Measurements from ENCODE around the gene TIAM2.
"Not testable (repeated sequence)": the region's sequence is repeated elsewhere in the genome, so short reads cannot be mapped to it uniquely, and the experiment has no call there.

Gene TIAM2

GRCh38 chr6:155212616-155213380, 217.7 kb downstream of the TIAM2 start:
- DNase-seq: no peak

DNA sequence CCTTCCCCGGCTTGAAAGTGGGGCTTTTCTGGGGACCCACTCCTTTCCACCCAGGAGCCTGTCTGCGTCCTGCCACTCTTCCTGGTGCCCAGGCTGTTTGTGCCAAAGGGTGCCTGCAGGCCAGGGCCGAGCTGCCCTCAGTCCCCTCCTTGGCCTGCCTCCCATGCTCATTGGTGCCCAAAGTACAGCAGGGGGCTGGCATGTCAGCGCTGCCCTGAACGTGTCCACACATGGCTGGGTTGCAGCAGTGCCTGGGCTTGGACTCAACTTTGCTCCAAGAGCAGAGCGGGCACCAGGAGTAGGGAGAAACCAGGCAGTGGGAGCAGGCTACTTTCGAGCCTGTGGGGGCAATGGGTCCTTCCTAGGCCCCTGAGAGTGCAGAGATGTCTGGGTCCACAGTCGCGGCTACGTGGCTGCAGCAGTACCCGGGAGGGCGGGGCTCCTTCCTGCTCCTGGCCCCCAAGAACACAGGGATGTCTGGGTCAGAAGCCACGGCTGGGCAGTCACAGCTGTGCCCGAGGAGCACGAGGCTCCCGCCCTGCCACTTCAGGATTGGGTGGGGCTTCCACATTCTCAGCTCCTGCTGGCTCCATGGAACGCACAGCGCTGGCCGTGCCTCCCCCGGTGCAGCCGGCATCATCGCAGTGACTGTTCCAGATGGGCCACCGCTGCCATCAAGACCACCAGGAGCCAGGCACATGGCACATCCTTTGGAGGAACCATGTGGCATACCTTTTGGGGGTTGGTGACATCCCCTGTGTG, 218.7 kb downstream of the TIAM2 start:
- no peak for DNase-seq

DNA sequence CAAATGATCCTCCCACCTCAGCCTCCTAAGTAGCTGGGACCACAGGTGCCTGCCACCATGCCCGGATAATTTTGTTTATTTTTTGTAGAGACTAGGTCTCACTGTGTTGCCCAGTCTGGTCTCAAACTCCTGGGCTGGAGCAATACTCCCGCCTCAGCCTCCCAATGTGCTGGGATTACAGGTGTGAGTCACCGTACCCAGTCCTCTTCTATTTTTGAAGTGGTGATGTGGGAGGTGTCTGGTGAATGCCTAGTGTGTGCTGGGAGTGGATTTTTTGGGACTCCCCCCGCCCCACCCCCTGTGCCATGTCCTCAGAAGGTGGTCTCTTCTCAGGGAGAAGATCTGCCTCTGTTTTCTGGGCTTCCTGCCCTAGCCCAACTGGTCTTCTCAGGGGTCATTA, 220.8 kb downstream of the TIAM2 start:
- DNase-seq: no peak

GRCh38 chr6:155216312-155217046, 221.4 kb downstream of the TIAM2 start:
- no peak for DNase-seq

DNA sequence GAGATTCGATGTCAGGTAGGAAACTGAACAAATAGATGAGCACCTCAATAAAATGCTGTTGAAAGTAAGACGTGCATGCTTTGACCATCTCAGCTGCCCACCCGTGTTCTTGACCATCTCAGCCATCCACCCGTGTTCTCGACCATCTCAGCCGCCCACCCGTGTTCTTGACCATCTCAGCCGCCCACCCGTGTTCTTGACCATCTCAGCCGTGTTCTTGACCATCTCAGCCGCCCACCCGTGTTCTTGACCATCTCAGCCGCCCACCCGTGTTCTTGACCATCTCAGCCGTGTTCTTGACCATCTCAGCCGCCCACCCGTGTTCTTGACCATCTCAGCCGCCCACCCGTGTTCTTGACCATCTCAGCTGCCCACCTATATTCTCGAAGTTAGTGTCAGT, 223.6 kb downstream of the TIAM2 start:
- DNase-seq: not testable (repeated sequence)

DNA sequence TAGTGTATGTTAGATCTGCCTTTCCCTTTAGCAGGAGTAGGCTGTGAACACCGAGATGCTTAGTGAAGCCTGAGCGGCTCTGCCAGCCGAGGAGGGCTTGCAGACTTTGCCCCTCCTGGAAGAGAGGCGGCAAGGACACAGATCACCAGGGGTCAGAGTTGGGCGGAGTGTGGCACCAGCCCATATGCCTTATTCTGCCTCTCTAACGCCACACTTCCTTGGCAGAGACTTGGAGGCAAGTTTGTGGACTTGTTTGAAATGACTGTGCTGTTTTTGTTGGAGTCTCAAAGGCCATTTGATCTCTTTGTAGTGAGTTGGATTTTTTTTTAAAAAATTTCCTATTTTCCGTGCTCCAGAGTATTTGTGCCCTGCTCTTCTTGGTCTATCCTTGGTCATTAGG, 224.2 kb downstream of the TIAM2 start:
- no peak for DNase-seq

DNA sequence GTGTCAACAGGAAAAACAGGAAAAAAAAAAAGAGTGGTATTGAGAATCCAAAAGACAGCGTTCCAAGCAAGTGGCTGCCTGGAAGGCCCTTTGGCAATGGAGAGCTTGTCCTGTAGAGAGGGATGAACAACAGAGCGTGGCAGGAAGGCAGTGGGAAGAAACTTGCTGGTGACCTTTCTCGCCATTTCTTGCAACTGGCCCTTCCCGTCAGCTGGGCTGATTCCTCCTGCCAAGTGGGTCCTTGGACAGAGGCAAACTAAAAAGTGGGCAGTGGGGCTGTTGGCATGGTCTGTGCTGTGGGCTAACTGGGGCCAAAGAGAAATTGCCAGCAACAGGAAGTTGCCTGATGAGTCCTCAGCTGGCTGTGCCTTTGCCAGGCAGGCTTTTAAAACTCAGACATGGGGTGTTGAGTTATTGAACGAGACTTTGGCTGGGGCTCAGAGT, 224.8 kb downstream of the TIAM2 start:
- no peak for DNase-seq

DNA sequence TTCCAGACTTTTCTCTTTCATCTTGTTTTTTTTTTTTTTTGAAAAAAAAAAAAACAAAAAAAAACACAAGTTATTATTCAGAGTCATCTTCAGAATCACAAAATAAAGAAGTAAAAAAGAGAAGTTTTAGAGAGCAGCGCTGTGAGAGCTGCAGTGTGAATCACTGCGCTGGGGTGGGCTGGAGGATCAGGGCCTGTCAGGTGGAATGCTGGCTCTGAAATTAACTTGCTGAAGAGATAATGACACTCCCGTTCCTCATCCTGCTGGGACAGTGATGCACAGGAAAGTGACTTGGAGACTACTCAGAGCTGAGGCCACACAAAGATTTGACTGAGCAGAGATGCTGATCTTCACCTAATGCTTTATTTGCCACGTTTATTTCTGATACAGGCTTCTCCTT, 226.0 kb downstream of the TIAM2 start:
- no peak for DNase-seq

GRCh38 chr6:155222506-155222905, 227.4 kb downstream of the TIAM2 start:
- DNase-seq: no peak

GRCh38 chr6:155223646-155224451, 228.7 kb downstream of the TIAM2 start:
- DNase-seq: no peak

GRCh38 chr6:155224618-155225017, 229.5 kb downstream of the TIAM2 start:
- DNase-seq: no peak

DNA sequence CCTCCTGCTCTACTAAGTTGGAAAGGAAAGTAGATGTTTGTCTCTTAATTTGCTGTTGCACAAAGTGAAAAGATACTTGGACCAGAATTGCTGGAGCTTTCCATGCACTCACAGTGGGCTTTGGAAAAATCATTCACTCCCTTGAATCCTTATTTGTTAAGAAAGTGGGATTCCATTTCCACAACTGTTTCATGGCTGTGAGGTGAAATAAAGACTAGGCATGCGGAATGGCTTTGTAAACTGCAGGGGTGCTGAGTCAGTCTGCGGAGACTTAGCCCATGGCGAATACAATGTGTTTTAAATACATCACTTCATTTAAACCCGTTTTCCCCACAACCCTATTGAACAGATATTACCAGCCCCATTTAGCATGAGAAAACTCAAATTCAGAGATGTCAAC, 231.9 kb downstream of the TIAM2 start:
- DNase-seq: no peak

GRCh38 chr6:155228546-155229166, 233.5 kb downstream of the TIAM2 start:
- no peak for DNase-seq

DNA sequence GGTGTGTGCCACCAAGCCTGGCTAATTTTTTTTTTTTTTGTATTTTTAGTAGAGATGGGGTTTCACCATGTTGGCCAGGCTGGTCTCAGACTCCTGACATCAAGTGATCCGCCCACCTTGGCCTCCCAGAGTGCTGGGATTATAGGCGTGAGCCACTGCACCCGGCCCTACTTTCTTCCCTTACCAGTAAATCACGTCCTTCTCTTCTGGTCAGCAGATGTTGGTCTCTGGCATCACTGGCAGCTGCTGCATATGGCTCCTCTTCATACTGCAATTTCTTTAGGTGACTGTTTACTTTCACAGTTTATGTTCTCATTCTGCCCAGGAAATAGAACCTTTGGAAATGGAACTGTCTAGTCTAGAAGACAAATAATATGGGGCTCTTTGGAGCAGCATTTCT, 235.9 kb downstream of the TIAM2 start:
- not testable (repeated sequence) for DNase-seq

GRCh38 chr6:155232848-155233247, 237.7 kb downstream of the TIAM2 start:
- DNase-seq: no peak

GRCh38 chr6:155234167-155234566, 239.1 kb downstream of the TIAM2 start:
- DNase-seq: no peak

GRCh38 chr6:155234687-155235086, 239.6 kb downstream of the TIAM2 start:
- DNase-seq: no peak

DNA sequence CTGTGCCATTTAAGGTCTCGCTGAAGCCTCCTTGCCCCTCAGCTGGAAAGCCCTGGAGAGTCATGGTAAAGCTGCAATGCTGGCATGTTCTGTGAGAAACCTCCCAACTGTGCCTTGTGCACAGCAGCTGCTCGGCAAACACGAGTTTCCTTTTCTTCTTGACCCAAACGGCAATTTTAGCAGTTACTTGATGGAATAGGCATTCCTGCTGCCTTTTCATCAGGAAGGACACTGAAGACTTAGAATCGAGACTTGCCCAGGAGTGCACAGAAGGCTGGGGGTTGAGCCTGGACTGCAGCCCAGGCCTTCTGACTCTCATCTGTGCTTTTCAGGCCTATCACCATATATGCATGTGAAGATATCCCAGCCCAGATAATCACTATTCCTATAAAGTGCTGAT, 240.0 kb downstream of the TIAM2 start:
- DNase-seq: no peak

- no peak for DNase-seq
Observed at GRCh38 chr6:155237613-155238012, 242.5 kb downstream of the TIAM2 start.

GRCh38 chr6:155240905-155241600, 245.9 kb downstream of the TIAM2 start:
- DNase-seq: no peak

DNA sequence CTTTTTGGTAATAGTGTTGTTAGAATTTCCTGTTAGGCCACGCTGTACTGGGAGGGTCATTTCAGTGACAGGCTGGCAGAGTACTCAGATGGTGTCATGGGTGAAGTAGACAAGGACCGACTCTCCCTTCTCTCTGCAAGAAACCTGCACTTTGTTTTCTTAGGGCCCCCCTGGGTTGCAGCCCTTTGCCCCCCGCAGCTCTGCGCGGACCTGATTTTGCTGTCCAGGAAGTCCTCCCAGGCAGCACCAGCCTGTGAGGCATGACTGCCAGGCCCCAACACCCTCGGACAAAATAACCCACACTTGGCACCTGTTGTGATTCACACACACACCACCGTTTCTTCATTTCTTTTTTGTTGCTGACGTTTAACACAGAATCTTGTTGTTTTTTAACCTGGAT, 246.9 kb downstream of the TIAM2 start:
- DNase-seq: no peak

GRCh38 chr6:155244434-155244833, 249.3 kb downstream of the TIAM2 start:
- DNase-seq: peak; percentile 91
